ENCODE data around the gene QKI.

GRCh38 chr6:163463795-163464194 is 49.3 kb downstream of the QKI start:
- TF ChIP-seq, protein P1, sequence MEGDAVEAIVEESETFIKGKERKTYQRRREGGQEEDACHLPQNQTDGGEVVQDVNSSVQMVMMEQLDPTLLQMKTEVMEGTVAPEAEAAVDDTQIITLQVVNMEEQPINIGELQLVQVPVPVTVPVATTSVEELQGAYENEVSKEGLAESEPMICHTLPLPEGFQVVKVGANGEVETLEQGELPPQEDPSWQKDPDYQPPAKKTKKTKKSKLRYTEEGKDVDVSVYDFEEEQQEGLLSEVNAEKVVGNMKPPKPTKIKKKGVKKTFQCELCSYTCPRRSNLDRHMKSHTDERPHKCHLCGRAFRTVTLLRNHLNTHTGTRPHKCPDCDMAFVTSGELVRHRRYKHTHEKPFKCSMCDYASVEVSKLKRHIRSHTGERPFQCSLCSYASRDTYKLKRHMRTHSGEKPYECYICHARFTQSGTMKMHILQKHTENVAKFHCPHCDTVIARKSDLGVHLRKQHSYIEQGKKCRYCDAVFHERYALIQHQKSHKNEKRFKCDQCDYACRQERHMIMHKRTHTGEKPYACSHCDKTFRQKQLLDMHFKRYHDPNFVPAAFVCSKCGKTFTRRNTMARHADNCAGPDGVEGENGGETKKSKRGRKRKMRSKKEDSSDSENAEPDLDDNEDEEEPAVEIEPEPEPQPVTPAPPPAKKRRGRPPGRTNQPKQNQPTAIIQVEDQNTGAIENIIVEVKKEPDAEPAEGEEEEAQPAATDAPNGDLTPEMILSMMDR (IDR thresholded peaks at IDR 0.05; ENCODE audit: insufficient read depth, low read length) = no peak
- no peak for TF ChIP-seq POLR2AphosphoS5 (IDR thresholded peaks at IDR 0.05; ENCODE audit: low read depth)

Measured in HL-60 (cell line).